GM18526 (cell line): Measurements from ENCODE around the gene DLG4.

Experiments
- POLR2A ChIP-seq: IDR thresholded peaks from 3 replicates; pipeline ENCODE4 v1.6.1; 2011; ENCODE audit not compliant: insufficient read length; ENCODE audit errors: extremely low read depth

The DLG4 gene

GRCh38 chr17:7225711-7226331 is 6.2 kb upstream of the DLG4 start:
- TF ChIP-seq POLR2A = no peak

DNA sequence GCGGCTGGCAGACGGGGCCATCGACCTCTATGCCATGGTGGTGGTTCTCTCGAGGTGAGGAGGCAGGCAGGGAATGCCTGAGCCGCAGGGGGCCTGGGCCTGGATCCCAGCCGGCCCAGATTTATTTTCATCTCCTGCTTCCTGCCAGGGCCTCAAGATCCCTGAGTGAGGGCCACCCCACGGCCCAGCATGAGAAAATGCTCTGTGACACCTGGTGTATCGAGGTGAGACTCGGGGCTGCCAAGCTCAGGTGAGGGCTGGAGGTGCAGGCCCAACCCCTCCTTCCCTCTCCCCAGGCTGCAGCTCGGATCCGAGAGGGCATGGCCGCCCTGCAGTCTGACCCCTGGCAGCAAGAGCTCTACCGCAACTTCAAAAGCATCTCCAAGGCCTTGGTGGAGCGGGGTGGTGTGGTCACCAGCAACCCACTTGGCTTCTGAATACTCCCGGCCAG is 5.0 kb upstream of the DLG4 start:
- no peak for TF ChIP-seq POLR2A

- no peak for TF ChIP-seq POLR2A
These were observed 4.5 kb upstream of the DLG4 start for GRCh38 chr17:7224110-7224509.

- no peak for TF ChIP-seq POLR2A
These were observed 3.7 kb upstream of the DLG4 start for GRCh38 chr17:7223375-7223774.

DNA sequence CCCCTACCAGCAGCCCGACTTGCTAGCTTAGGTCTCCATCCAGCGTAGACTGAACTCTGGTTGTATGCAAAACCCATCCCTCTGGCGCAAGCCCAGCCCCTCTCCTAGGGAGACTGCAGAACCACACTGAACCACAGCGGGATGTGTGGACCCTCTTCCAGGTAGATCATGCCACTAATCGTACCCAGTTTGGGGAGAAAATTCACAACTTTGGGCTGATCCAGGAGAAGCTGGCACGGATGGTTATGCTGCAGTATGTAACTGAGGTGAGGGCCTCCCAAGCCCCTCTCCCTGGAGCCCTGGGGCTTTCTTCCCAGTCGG is 3.3 kb upstream of the DLG4 start:
- no peak for TF ChIP-seq POLR2A

GRCh38 chr17:7222093-7222971 is 2.7 kb upstream of the DLG4 start:
- TF ChIP-seq POLR2A = no peak

GRCh38 chr17:7221278-7222092 is 1.8 kb upstream of the DLG4 start:
- TF ChIP-seq POLR2A = peak; percentile 5

GRCh38 chr17:7220593-7221277 is 1.1 kb upstream of the DLG4 start:
- TF ChIP-seq POLR2A = no peak

- no peak for TF ChIP-seq POLR2A
These were observed 316 bp downstream of the DLG4 start for GRCh38 chr17:7219229-7219811.

DNA sequence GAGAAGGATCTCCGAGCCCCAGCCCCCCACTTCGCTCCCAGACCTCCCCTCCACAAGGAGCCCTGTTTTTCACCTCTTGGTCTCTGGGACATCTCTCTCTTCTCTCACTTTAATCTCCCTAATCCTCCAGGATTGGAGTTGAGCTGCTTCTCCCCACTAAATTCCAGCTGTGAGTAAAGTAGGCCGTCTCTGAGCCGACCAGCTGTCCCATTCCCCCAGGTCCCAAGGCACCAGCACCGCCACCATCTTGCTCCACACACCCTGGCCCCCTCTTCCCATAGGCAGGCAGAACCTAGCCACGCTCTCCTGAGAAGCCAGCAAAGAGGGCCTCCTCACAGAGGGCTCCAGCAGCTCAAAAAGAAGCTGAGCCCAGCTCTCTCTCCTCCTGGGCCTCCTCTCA is 878 bp downstream of the DLG4 start:
- no peak for TF ChIP-seq POLR2A

GRCh38 chr17:7218166-7218565 is 1.5 kb downstream of the DLG4 start:
- TF ChIP-seq POLR2A = no peak

GRCh38 chr17:7217113-7217987 is 2.3 kb downstream of the DLG4 start:
- TF ChIP-seq POLR2A = no peak

GRCh38 chr17:7216242-7217112 is 3.2 kb downstream of the DLG4 start:
- no peak for TF ChIP-seq POLR2A
